Measurements from ENCODE around the gene NDUFB6.

DNA sequence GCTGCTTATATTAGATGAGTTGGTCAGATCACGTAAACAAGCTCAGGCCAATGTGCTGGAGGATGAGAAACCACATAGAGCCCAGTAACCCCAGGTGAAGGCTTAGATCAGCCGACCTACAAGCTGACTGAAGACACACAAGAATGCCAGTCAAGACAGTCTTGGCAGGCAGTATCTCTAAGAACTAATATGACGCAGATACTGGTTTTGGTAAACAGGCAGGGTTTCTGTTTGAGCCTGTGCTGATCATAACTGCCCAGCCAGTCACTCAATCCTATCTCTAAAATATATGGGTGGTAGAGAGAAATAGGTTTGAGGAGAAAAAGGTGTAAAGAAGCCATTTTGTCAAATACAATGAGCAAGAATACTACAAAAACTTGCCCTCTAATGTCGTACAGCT, 39.1 kb downstream of the NDUFB6 start:
- TF ChIP-seq ZNF274 (IDR thresholded peaks at IDR 0.05; ENCODE audit: low read depth, low read length) (no peak), YY1 (IDR thresholded peaks at IDR 0.05; ENCODE audit: insufficient read depth, insufficient read length) (no peak)
